ENCODE results near the gene MYH16. TPM values are rescaled to one million over a fixed set of nuclear protein-coding genes. Genes with fewer than 3 reads are reported as not detected.
"Not testable (repeated sequence)": the region's sequence is repeated elsewhere in the genome, so short reads cannot be mapped to it uniquely, and the experiment has no call there.

The MYH16 gene
- total and polyA plus RNA-seq, 9 of the 15 experiments (the other 6 are each of a cell fraction or from before 2014, with no cell fraction given): 0.09 TPM; not detected in 8

GRCh38 chr7:99224263-99224898, 48.3 kb upstream of the MYH16 start (continued):
- TF ChIP-seq HDAC2 (IDR thresholded peaks at IDR 0.05) (peak; percentile 94), MAFF (IDR thresholded peaks at IDR 0.05; ENCODE audit: low read length) (peak; percentile 90), YY1 (IDR thresholded peaks at IDR 0.05; ENCODE audit: borderline replicate concordance in 1 of 3, control insufficient read depth in 1 of 3, extremely low read depth in 1 of 3, insufficient read depth in 3 of 3, insufficient read length in 1 of 3, insufficient replicate concordance in 2 of 3, low read depth in 1 of 3, low read length in 2 of 3) (peak in 1 of 3 experiments; percentile 26), EP300 (IDR thresholded peaks at IDR 0.05; ENCODE audit: low read length) (peak; percentile 73), MEIS2 (IDR thresholded peaks at IDR 0.05; ENCODE audit: partially characterized antibody) (peak; percentile 93), CBX3 (IDR thresholded peaks at IDR 0.05; ENCODE audit: borderline replicate concordance in 1 of 2, low read length in 2 of 2) (peak in 1 of 2 experiments; percentile 54; a peak in 1 of 3 replicates), DPF2 (IDR thresholded peaks at IDR 0.05) (peak; percentile 97), IRF1 (CRISPR knock-in tag; IDR thresholded peaks at IDR 0.05; ENCODE audit: borderline replicate concordance) (0 out of 2 replicates have a peak, but pooled peaks have one; percentile 30), TEAD4 (IDR thresholded peaks at IDR 0.05; ENCODE audit: low read length) (peak; percentile 44), NFE2L1 (tag; IDR thresholded peaks at IDR 0.05; ENCODE audit: borderline replicate concordance, low read depth) (peak; percentile 84), MGA (IDR thresholded peaks at IDR 0.05) (0 out of 2 replicates have a peak, but pooled peaks have one; percentile 16), ETV6 (IDR thresholded peaks at IDR 0.05; ENCODE audit: borderline replicate concordance in 1 of 2, low read depth in 2 of 2, low read length in 1 of 2) (peak in 1 of 2 experiments; percentile 38; a peak in 1 of 4 replicates), ATF7 (IDR thresholded peaks at IDR 0.05) (peak; percentile 89), PHF20 (IDR thresholded peaks at IDR 0.05; ENCODE audit: partially characterized antibody) (peak; percentile 30)
- TF ChIP-seq TEAD4, ETV6 (CRISPR knock-in tag; IDR thresholded peaks at IDR 0.05; ENCODE audit: borderline replicate concordance): not testable (repeated sequence)

Data from K562 (cell line).